ENCODE results near the gene NAP1L4.
A peak's percentile ranks its signal among the peaks of the same experiment; 100 is the strongest.
"Not testable (repeated sequence)": the region's sequence is repeated elsewhere in the genome, so short reads cannot be mapped to it uniquely, and the experiment has no call there.

The NAP1L4 gene

GRCh38 chr11:2920343-2920742 lies 71.8 kb downstream of the NAP1L4 start:
- DNase-seq = no peak

GRCh38 chr11:2919837-2920236 lies 72.3 kb downstream of the NAP1L4 start:
- DNase-seq = no peak

GRCh38 chr11:2919188-2919587 lies 72.9 kb downstream of the NAP1L4 start:
- DNase-seq = no peak

- no peak for DNase-seq
These were observed 74.2 kb downstream of the NAP1L4 start for GRCh38 chr11:2917842-2918490.

GRCh38 chr11:2916892-2917645 lies 75.1 kb downstream of the NAP1L4 start:
- DNase-seq = no peak

GRCh38 chr11:2916114-2916891 lies 75.8 kb downstream of the NAP1L4 start:
- DNase-seq = no peak

GRCh38 chr11:2915473-2915872 lies 76.7 kb downstream of the NAP1L4 start:
- no peak for DNase-seq

- DNase-seq = no peak
These were observed 77.5 kb downstream of the NAP1L4 start for GRCh38 chr11:2914455-2915195.

GRCh38 chr11:2913776-2914175 lies 78.4 kb downstream of the NAP1L4 start:
- DNase-seq = no peak

GRCh38 chr11:2913019-2913431 lies 79.1 kb downstream of the NAP1L4 start:
- no peak for DNase-seq

- DNase-seq = peak; percentile 81
These were observed 79.6 kb downstream of the NAP1L4 start for GRCh38 chr11:2912498-2912897.

- DNase-seq = no peak
These were observed 80.2 kb downstream of the NAP1L4 start for GRCh38 chr11:2911785-2912391.

GRCh38 chr11:2911088-2911784 lies 80.9 kb downstream of the NAP1L4 start:
- DNase-seq = no peak

- DNase-seq = no peak
These were observed 81.7 kb downstream of the NAP1L4 start for GRCh38 chr11:2910401-2910955.

- DNase-seq = no peak
These were observed 82.8 kb downstream of the NAP1L4 start for GRCh38 chr11:2909133-2909902.

GRCh38 chr11:2908130-2908529 lies 84.0 kb downstream of the NAP1L4 start:
- no peak for DNase-seq

GRCh38 chr11:2905299-2905698 lies 86.8 kb downstream of the NAP1L4 start:
- not testable (repeated sequence) for DNase-seq

- DNase-seq = peak; percentile 74
These were observed 87.7 kb downstream of the NAP1L4 start for GRCh38 chr11:2904153-2905052.

- DNase-seq = no peak
These were observed 88.5 kb downstream of the NAP1L4 start for GRCh38 chr11:2903672-2904011.

All from NCI-H226 (cell line).